CD14-positive monocyte (primary cell): ENCODE data around the gene ATG7. TPM values are rescaled to one million over a fixed set of nuclear protein-coding genes. Genes with fewer than 3 reads are reported as not detected.
A peak's percentile ranks its signal among the peaks of the same experiment; 100 is the strongest.

Experiments
- DNase-seq, 3 donors: peaks; one replicate each; pipeline ENCODE4 v3.0.0-alpha.2; 2011 to 2022
- H2AFZ ChIP-seq: 2 replicates; pipeline ENCODE4 v1.6.0; 2012; ENCODE audit warnings: mild to moderate bottlenecking, low read depth, low read length, inconsistent platforms; ENCODE audit not compliant: insufficient read depth, poor library complexity, severe bottlenecking
- H3K27ac ChIP-seq, 2 donors: 1 replicate in 1 of 2; 2 replicates in 1 of 2; pipeline ENCODE4 v1.5.1; 2012 to 2013; ENCODE audit warnings: low read length in 2 of 2, control low read depth in 1 of 2, inconsistent platforms in 1 of 2, low read depth in 1 of 2, mild to moderate bottlenecking in 1 of 2
- H3K27me3 ChIP-seq, 2 donors: one replicate each; pipeline versions ENCODE4 v1.6.0 to v1.6.1; 2011 to 2013; ENCODE audit warnings: low read length in 2 of 2; ENCODE audit not compliant: control insufficient read depth in 2 of 2, insufficient read depth in 2 of 2
- H3K36me3 ChIP-seq, 2 donors: replicated peaks in 1 of 2; 1 replicate in 1 of 2; 2 replicates in 1 of 2; pipeline versions ENCODE4 v1.5.1 to v1.6.1; 2012 to 2013; ENCODE audit warnings: low read length in 2 of 2, control low read depth in 1 of 2, inconsistent platforms in 1 of 2, mild to moderate bottlenecking in 1 of 2; ENCODE audit not compliant: insufficient read depth in 2 of 2, control insufficient read depth in 1 of 2
- H3K4me1 ChIP-seq, 2 donors: 1 replicate in 1 of 2; 2 replicates in 1 of 2; pipeline versions ENCODE4 v1.5.1 to v1.6.1; 2012 to 2013; ENCODE audit warnings: low read length in 2 of 2, control low read depth in 1 of 2, inconsistent platforms in 1 of 2, mild to moderate bottlenecking in 1 of 2, moderate library complexity in 1 of 2; ENCODE audit not compliant: insufficient read depth in 2 of 2, control insufficient read depth in 1 of 2
- H3K4me2 ChIP-seq: replicated peaks from 2 replicates; pipeline ENCODE3; 2012; ENCODE audit warnings: low read length, moderate library complexity, mild to moderate bottlenecking; ENCODE audit not compliant: poor library complexity, severe bottlenecking; ENCODE audit errors: extremely low read depth
- H3K4me3 ChIP-seq, 3 experiments: fragments of 200-600 bp in 1 of 3; sonication (generic) in 1 of 3; replicated peaks in 1 of 3; 1 replicate in 2 of 3; 2 replicates in 1 of 3; pipeline ENCODE4 v1.5.1; 2011 to 2013; ENCODE audit warnings: low read length in 3 of 3, mild to moderate bottlenecking in 3 of 3, control low read depth in 2 of 3, low read depth in 2 of 3, inconsistent platforms in 1 of 3, moderate library complexity in 1 of 3
- H3K79me2 ChIP-seq: 2 replicates; pipeline ENCODE4 v1.6.0; 2012; ENCODE audit warnings: mild to moderate bottlenecking, control low read depth, inconsistent platforms, low read length, moderate library complexity; ENCODE audit not compliant: insufficient read depth
- H3K9ac ChIP-seq: 2 replicates; pipeline ENCODE4 v1.6.0; 2017; ENCODE audit warnings: low read length, mild to moderate bottlenecking; ENCODE audit not compliant: insufficient read depth, poor library complexity, severe bottlenecking
- H3K9me3 ChIP-seq, 2 donors: replicated peaks in 1 of 2; 1 replicate in 1 of 2; 2 replicates in 1 of 2; pipeline versions ENCODE4 v1.5.1 to v1.6.1; 2012 to 2013; ENCODE audit warnings: low read length in 2 of 2, control low read depth in 1 of 2; ENCODE audit not compliant: control insufficient read depth in 1 of 2, insufficient read depth in 1 of 2
- H4K20me1 ChIP-seq: 2 replicates; pipeline ENCODE4 v1.6.0; 2012; ENCODE audit warnings: mild to moderate bottlenecking, low read length, control low read depth, moderate library complexity; ENCODE audit not compliant: insufficient read depth
- H3K27ac Mint-ChIP-seq, 7 donors: one replicate each; pipeline ENCODE4 v1.8.0; 2020; ENCODE audit warnings: mild to moderate bottlenecking in 7 of 7, mixed read lengths in 7 of 7, moderate library complexity in 6 of 7, inconsistent platforms in 2 of 7
- H3K27me3 Mint-ChIP-seq, 3 donors: one replicate each; pipeline ENCODE4 v1.8.0; 2021 to 2022; ENCODE audit warnings: low read depth in 3 of 3, mild to moderate bottlenecking in 3 of 3, mixed read lengths in 3 of 3, moderate library complexity in 3 of 3, inconsistent platforms in 1 of 3
- H3K36me3 Mint-ChIP-seq, 2 donors: one replicate each; pipeline ENCODE4 v1.8.0; 2020; ENCODE audit warnings: mixed read lengths in 2 of 2, inconsistent platforms in 1 of 2, mild to moderate bottlenecking in 1 of 2
- H3K4me1 Mint-ChIP-seq: one replicate; pipeline ENCODE4 v1.8.0; 2020; ENCODE audit warnings: mild to moderate bottlenecking, mixed read lengths
- H3K4me3 Mint-ChIP-seq, 2 donors: one replicate each; pipeline ENCODE4 v1.8.0; 2020; ENCODE audit warnings: mild to moderate bottlenecking in 2 of 2, mixed read lengths in 2 of 2, moderate library complexity in 1 of 2
- H3K9me3 Mint-ChIP-seq, 7 donors: one replicate each; pipeline ENCODE4 v1.8.0; 2020 to 2022; ENCODE audit warnings: mixed read lengths in 7 of 7, mild to moderate bottlenecking in 6 of 7, moderate library complexity in 6 of 7, inconsistent platforms in 2 of 7
- WGBS: methylation state at CpG from one replicate; pipeline ENCODE4 v1.1.5; 2013; ENCODE audit warnings: missing lambda C conversion rate; ENCODE audit not compliant: insufficient coverage; 5-methylcytosine and 5-hydroxymethylcytosine counted together
- intact Hi-C, 2 donors: fragments of 100-400 bp; cut with micrococcal nuclease; formaldehyde crosslinking; loops; one replicate each; pipeline versions ENCODE4 v1.15.0 to v1.15.1; 2023
- polyA plus RNA-seq, 3 donors: library from polyadenylated mRNA; depleted of rRNA in 1 of 3; unstranded in 2 of 3; stranded (reverse) in 1 of 3; fragments of 300-500 nt in 2 of 3; fragments of >200 nt in 1 of 3; fragmentation: Illumina TruSeq in 2 of 3; gene quantifications; 1 replicate in 2 of 3; 2 replicates in 1 of 3; pipeline ENCODE4 v1.2.3, GENCODE V29; 2012 to 2021
- TF ChIP-seq, protein P1 (sequence below): fragments of 200-600 bp; IDR thresholded peaks from one replicate; pipeline ENCODE4 v1.8.0; 2022; ENCODE audit warnings: antibody characterized with exemption, mild to moderate bottlenecking

ATG7 gene
- polyA plus RNA-seq, 3 donors, result 57.4 to 101 (median 89.7) TPM

DNA sequence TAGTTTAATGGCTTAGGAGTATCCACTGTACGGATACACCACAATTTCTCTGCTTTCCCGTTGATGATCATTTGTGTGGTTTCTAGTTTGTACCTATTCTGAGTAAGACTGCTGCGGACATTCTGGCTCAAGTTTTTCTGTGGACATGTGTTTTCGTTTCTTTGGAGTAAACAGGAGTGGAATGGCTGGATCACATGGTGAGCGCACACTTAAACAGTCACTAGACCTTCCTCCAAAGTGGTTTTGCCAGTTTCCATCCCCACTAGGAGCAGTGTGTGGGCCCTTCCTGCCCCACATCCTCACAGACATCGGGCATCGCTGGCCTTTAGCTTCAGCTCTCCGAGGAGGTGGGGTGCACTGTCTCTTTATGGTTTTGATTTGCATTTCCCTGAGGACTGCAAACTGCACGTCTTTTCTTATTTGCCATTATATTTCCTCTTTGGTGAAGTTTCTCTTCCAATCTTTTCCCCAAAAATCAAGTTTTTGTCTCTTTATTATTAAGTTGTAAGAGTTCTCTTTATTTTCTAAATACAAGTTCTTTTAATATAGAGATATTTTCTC, 277.5 kb downstream of the ATG7 start:
- TF ChIP-seq, protein P1, sequence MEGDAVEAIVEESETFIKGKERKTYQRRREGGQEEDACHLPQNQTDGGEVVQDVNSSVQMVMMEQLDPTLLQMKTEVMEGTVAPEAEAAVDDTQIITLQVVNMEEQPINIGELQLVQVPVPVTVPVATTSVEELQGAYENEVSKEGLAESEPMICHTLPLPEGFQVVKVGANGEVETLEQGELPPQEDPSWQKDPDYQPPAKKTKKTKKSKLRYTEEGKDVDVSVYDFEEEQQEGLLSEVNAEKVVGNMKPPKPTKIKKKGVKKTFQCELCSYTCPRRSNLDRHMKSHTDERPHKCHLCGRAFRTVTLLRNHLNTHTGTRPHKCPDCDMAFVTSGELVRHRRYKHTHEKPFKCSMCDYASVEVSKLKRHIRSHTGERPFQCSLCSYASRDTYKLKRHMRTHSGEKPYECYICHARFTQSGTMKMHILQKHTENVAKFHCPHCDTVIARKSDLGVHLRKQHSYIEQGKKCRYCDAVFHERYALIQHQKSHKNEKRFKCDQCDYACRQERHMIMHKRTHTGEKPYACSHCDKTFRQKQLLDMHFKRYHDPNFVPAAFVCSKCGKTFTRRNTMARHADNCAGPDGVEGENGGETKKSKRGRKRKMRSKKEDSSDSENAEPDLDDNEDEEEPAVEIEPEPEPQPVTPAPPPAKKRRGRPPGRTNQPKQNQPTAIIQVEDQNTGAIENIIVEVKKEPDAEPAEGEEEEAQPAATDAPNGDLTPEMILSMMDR, result no peak
- Mint-ChIP-seq H3K4me1 (peaks cover 48% of the 10 kb centered on the region), H3K36me3 (peaks cover 20 to 46% of the 10 kb centered on the region in 2 donors), H3K27me3 (peaks cover 0 to 1% (median 0%) of the 10 kb centered on the region in 3 donors), H3K4me3 (no peak overlapping the region), H3K27ac (peak overlapping the region in 2 of 7 donors; percentile 38 to 66), H3K9me3 (no peaks in the 10 kb centered on the region)
- no peak for DNase-seq
- H3K27me3 ChIP-seq, result no peaks in the 10 kb centered on the region
- no peak overlapping the region for H2AFZ ChIP-seq
- H3K36me3 ChIP-seq, result peaks cover 12 to 26% of the 10 kb centered on the region in 2 donors
- peaks cover 27 to 28% of the 10 kb centered on the region in 2 donors for H3K4me1 ChIP-seq
- no CpG with 5 or more reads among the region's 9 CpGs for WGBS
- intact Hi-C loops, result no loop called here
- no peak overlapping the region for H3K27ac ChIP-seq
- H3K9me3 ChIP-seq, result no peaks in the 10 kb centered on the region
- H4K20me1 ChIP-seq, result peaks cover 98% of the 10 kb centered on the region
- H3K9ac ChIP-seq, result no peak overlapping the region
- H3K4me3 ChIP-seq, result no peak overlapping the region
- no peak overlapping the region for H3K4me2 ChIP-seq
- H3K79me2 ChIP-seq, result peaks cover 23% of the 10 kb centered on the region

DNA sequence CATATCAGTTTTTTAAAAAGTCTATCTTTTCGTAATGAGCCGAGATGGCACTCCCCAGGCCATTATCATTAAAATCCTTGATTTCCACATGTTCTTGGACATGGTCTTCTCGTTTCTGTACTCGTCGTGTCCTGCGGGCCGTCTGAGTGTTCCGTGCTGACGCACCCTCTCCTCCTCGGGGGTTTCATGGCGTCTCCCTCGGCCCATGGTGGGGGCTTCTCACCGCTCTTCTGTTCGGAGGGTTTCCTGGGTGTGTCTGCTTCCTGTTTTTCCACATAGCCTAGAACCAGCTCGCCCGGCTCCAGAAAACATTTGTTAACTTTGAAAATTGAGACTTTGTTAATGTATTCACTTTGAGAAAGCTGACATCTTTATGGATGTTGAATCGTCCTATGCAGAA, 278.8 kb downstream of the ATG7 start:
- Mint-ChIP-seq H3K4me1 (peaks cover 37% of the 10 kb centered on the region), H3K27ac (peak overlapping the region in 3 of 7 donors; percentile 24 to 80 (median 48)), H3K36me3 (peaks cover 32 to 51% of the 10 kb centered on the region in 2 donors), H3K9me3 (no peaks in the 10 kb centered on the region), H3K27me3 (peaks cover 0 to 1% (median 0%) of the 10 kb centered on the region in 3 donors), H3K4me3 (no peak overlapping the region)
- H3K79me2 ChIP-seq, result peaks cover 27% of the 10 kb centered on the region
- H3K4me1 ChIP-seq, result peaks cover 15 to 16% of the 10 kb centered on the region in 2 donors
- H3K27me3 ChIP-seq, result no peaks in the 10 kb centered on the region
- peak overlapping the region; percentile 15 for H3K4me2 ChIP-seq
- H4K20me1 ChIP-seq, result peaks cover 99% of the 10 kb centered on the region
- H3K36me3 ChIP-seq, result peaks cover 25 to 39% of the 10 kb centered on the region in 2 donors
- H3K9ac ChIP-seq, result no peak overlapping the region
- TF ChIP-seq, protein P1, result no peak
- no peak overlapping the region for H2AFZ ChIP-seq
- intact Hi-C loops, result no loop called here
- H3K27ac ChIP-seq, result no peak overlapping the region
- 82% methylated on average over 9 of the region's 17 CpGs for WGBS
- no peak for DNase-seq
- H3K4me3 ChIP-seq, result no peak overlapping the region
- H3K9me3 ChIP-seq, result no peaks in the 10 kb centered on the region
